Measurements from ENCODE around the gene WDFY4. TPM values are rescaled to one million over a fixed set of nuclear protein-coding genes. Genes with fewer than 3 reads are reported as not detected.

The WDFY4 gene
- total RNA-seq, 1 experiment from 2014 or later: not detected

- no peak overlapping the region for H2AFZ ChIP-seq
- no TSS peak for BruUV-seq (replicated peaks)
- H3F3A ChIP-seq (ENCODE audit: insufficient read depth, low read depth): no peaks in the 10 kb centered on the region
- TF ChIP-seq CTCF (conservative IDR thresholded peaks at IDR 0.05) (no peak), EZH2 (IDR thresholded peaks at IDR 0.05; ENCODE audit: low read depth) (no peak)
- H3K27me3 ChIP-seq (ENCODE audit: insufficient read depth, low read depth): 0 out of 2 replicates have a peak, but pooled peaks cover 5% of the 10 kb centered on the region
- no peaks in the 10 kb centered on the region for H3K36me3 ChIP-seq (ENCODE audit: low read depth)
- no peaks in the 10 kb centered on the region for H4K20me1 ChIP-seq (ENCODE audit: insufficient read depth)
- no peak overlapping the region for H3K27ac ChIP-seq
- intact Hi-C loops (cut with micrococcal nuclease; ENCODE audit: unreplicated experiment): no loop called here
- H3K9me2 ChIP-seq (ENCODE audit: insufficient read depth): no peaks in the 10 kb centered on the region
- H3K79me2 ChIP-seq (ENCODE audit: low read depth): no peaks in the 10 kb centered on the region
- no peak overlapping the region for H3K4me2 ChIP-seq
- no peaks in the 10 kb centered on the region for H3K4me1 ChIP-seq (replicated peaks; ENCODE audit: insufficient read depth)
- H3K4me3 ChIP-seq: no peak overlapping the region
- no peaks in the 10 kb centered on the region for H3K9me3 ChIP-seq (ENCODE audit: insufficient read depth, low read depth)
- ChIA-PET POLR2A (ENCODE audit: unreplicated experiment) (interaction anchor here (0.7 kb wide), 1 partner anchor 13 kb away, joined by 3 read pairs; no protein-coding TSS in a partner anchor), CTCF (no interaction called here)
- no peak for DNase-seq
Measured at GRCh38 chr10:48750991-48751390, 66.3 kb downstream of the WDFY4 start.

- no peak overlapping the region for H3K4me3 ChIP-seq
- H3K36me3 ChIP-seq (ENCODE audit: low read depth): no peaks in the 10 kb centered on the region
- no peaks in the 10 kb centered on the region for H3F3A ChIP-seq (ENCODE audit: insufficient read depth, low read depth)
- H3K4me1 ChIP-seq (replicated peaks; ENCODE audit: insufficient read depth): no peaks in the 10 kb centered on the region
- H3K27me3 ChIP-seq (ENCODE audit: insufficient read depth, low read depth): peaks cover 7% of the 10 kb centered on the region; the same call in 1 of the 2 replicates
- no TSS peak for BruUV-seq (replicated peaks)
- H3K9me2 ChIP-seq (ENCODE audit: insufficient read depth): no peaks in the 10 kb centered on the region
- no peaks in the 10 kb centered on the region for H3K9me3 ChIP-seq (ENCODE audit: insufficient read depth, low read depth)
- no peaks in the 10 kb centered on the region for H4K20me1 ChIP-seq (ENCODE audit: insufficient read depth)
- no peak for DNase-seq
- TF ChIP-seq EZH2 (IDR thresholded peaks at IDR 0.05; ENCODE audit: low read depth) (no peak), CTCF (conservative IDR thresholded peaks at IDR 0.05) (no peak)
- H3K27ac ChIP-seq: no peak overlapping the region
- ChIA-PET CTCF (no interaction called here), POLR2A (ENCODE audit: unreplicated experiment) (no interaction called here)
- no peaks in the 10 kb centered on the region for H3K79me2 ChIP-seq (ENCODE audit: low read depth)
- no peak overlapping the region for H2AFZ ChIP-seq
- no peak overlapping the region for H3K4me2 ChIP-seq
- intact Hi-C loops (cut with micrococcal nuclease; ENCODE audit: unreplicated experiment): no loop called here
Measured at GRCh38 chr10:48751730-48752129, 67.1 kb downstream of the WDFY4 start.

GRCh38 chr10:48758411-48758810 is 73.7 kb downstream of the WDFY4 start:
- H3F3A ChIP-seq (ENCODE audit: insufficient read depth, low read depth): no peaks in the 10 kb centered on the region
- H3K4me2 ChIP-seq: no peak overlapping the region
- no peak for DNase-seq
- POLR2A ChIA-PET (ENCODE audit: unreplicated experiment): no interaction called here
- no peaks in the 10 kb centered on the region for H3K79me2 ChIP-seq (ENCODE audit: low read depth)
- no peaks in the 10 kb centered on the region for H3K4me1 ChIP-seq (replicated peaks; ENCODE audit: insufficient read depth)
- H3K27ac ChIP-seq: no peak overlapping the region
- peaks cover 65% of the 10 kb centered on the region for H3K27me3 ChIP-seq (ENCODE audit: insufficient read depth, low read depth)
- H3K36me3 ChIP-seq (ENCODE audit: low read depth): no peaks in the 10 kb centered on the region
- H4K20me1 ChIP-seq (ENCODE audit: insufficient read depth): no peaks in the 10 kb centered on the region
- H3K4me3 ChIP-seq: no peak overlapping the region
- CTCF ChIA-PET: no interaction called here
- peaks cover 5% of the 10 kb centered on the region; the same call in 1 of the 2 replicates for H3K9me2 ChIP-seq (ENCODE audit: insufficient read depth)
- no peak overlapping the region for H2AFZ ChIP-seq
- no TSS peak for BruUV-seq (replicated peaks)
- no peaks in the 10 kb centered on the region for H3K9me3 ChIP-seq (ENCODE audit: insufficient read depth, low read depth)
- intact Hi-C loops (cut with micrococcal nuclease; ENCODE audit: unreplicated experiment): no loop called here
- no peak for TF ChIP-seq EZH2 (IDR thresholded peaks at IDR 0.05; ENCODE audit: low read depth)

All from PC-9 (cell line).